Activated B cell treated with CpG ODN at 0.5 μM for 24 hours (primary cell): ENCODE measurements around the gene GJC2. TPM values are rescaled to one million over a fixed set of nuclear protein-coding genes. Genes with fewer than 3 reads are reported as not detected.
"Not testable (repeated sequence)": the region's sequence is repeated elsewhere in the genome, so short reads cannot be mapped to it uniquely, and the experiment has no call there.

Source experiments
- ATAC-seq: fragments of 200-7000 bp; cut with Tn5 transposase; one replicate; pipeline ENCODE4 v1.10.0; 2021; ENCODE audit warnings: low read depth, mild to moderate bottlenecking, moderate library complexity
- CTCF ChIA-PET: fragments of 350-600 bp; sonication (Branson Sonifier 250); formaldehyde crosslinking; loops from one replicate; lab custom pipeline; 2021; ENCODE audit warnings: antibody characterized with exemption; lab: Charles Lee
- POLR2A ChIA-PET: fragments of 350-600 bp; sonication (Branson Sonifier 250); formaldehyde crosslinking; loops from one replicate; lab custom pipeline; 2021; ENCODE audit warnings: antibody characterized with exemption; lab: Charles Lee
- DNase-seq: peaks from one replicate; pipeline ENCODE4 v3.0.0; 2022
- H3K27ac Mint-ChIP-seq: one replicate; pipeline ENCODE4 v1.8.0; 2020; ENCODE audit warnings: mixed read lengths
- H3K27me3 Mint-ChIP-seq: one replicate; pipeline ENCODE4 v1.8.0; 2021; ENCODE audit warnings: mixed read lengths
- H3K36me3 Mint-ChIP-seq: one replicate; pipeline ENCODE4 v1.8.0; 2021; ENCODE audit warnings: low read depth, mixed read lengths
- H3K4me1 Mint-ChIP-seq: one replicate; pipeline ENCODE4 v1.8.0; 2021; ENCODE audit warnings: mixed read lengths
- H3K4me3 Mint-ChIP-seq: one replicate; pipeline ENCODE4 v1.8.0; 2020; ENCODE audit warnings: mild to moderate bottlenecking, mixed read lengths
- H3K9me3 Mint-ChIP-seq: one replicate; pipeline ENCODE4 v1.8.0; 2020; ENCODE audit warnings: mixed read lengths
- CTCF ChIP-seq: fragments of 200-600 bp; IDR thresholded peaks from one replicate; pipeline ENCODE4 v1.8.0; 2022; ENCODE audit warnings: antibody characterized with exemption, mild to moderate bottlenecking
- intact Hi-C: fragments of 100-400 bp; cut with micrococcal nuclease; formaldehyde crosslinking; loops from one replicate; pipeline ENCODE4 v1.15.1; 2024
- total RNA-seq: library from RNA; stranded (reverse); gene quantifications from 2 replicates; pipeline ENCODE4 v1.2.3, GENCODE V29; 2022

Gene GJC2
- total RNA-seq, 1 donor from 2014 or later, result 0.35 TPM

GRCh38 chr1:228171221-228171891 is 21.6 kb downstream of the GJC2 start:
- no peak for TF ChIP-seq CTCF
- ATAC-seq, result no peak
- H3K4me3 Mint-ChIP-seq, result no peak overlapping the region
- H3K9me3 Mint-ChIP-seq, result no peaks in the 10 kb centered on the region
- POLR2A ChIA-PET, result interaction anchor here (0.6 kb wide), 1 partner anchor 9 kb away, joined by 5 read pairs; no protein-coding TSS in a partner anchor
- DNase-seq, result no peak
- H3K36me3 Mint-ChIP-seq, result peaks cover 20% of the 10 kb centered on the region
- intact Hi-C loops, result no loop called here
- CTCF ChIA-PET, result interaction anchor here (0.8 to 1.1 kb wide), 2 partner anchors 9 to 39 kb away, joined by 3 read pairs; no protein-coding TSS in a partner anchor
- no peaks in the 10 kb centered on the region for H3K27me3 Mint-ChIP-seq
- peaks cover 17% of the 10 kb centered on the region for H3K4me1 Mint-ChIP-seq
- H3K27ac Mint-ChIP-seq, result no peak overlapping the region

- H3K36me3 Mint-ChIP-seq, result peaks cover 22% of the 10 kb centered on the region
- DNase-seq, result no peak
- ATAC-seq, result no peak
- H3K27ac Mint-ChIP-seq, result no peak overlapping the region
- H3K27me3 Mint-ChIP-seq, result no peaks in the 10 kb centered on the region
- ChIA-PET CTCF (interaction anchor here (1.1 kb wide), 1 partner anchor 40 kb away, joined by 3 read pairs; no protein-coding TSS in a partner anchor), POLR2A (interaction anchor here (0.6 to 1.9 kb wide), 2 partner anchors 7 to 44 kb away, joined by 6 to 11 read pairs; partner anchors contain the start of gene IBA57)
- H3K4me3 Mint-ChIP-seq, result no peak overlapping the region
- H3K4me1 Mint-ChIP-seq, result peaks cover 7% of the 10 kb centered on the region
- intact Hi-C loops, result no loop called here
- TF ChIP-seq CTCF, result no peak
- H3K9me3 Mint-ChIP-seq, result no peaks in the 10 kb centered on the region
Measured at GRCh38 chr1:228172591-228173527, 23.1 kb downstream of the GJC2 start.

- H3K27ac Mint-ChIP-seq, H3K27me3 Mint-ChIP-seq, H3K4me3 Mint-ChIP-seq, CTCF ChIA-PET, DNase-seq, H3K4me1 Mint-ChIP-seq, H3K9me3 Mint-ChIP-seq: not testable (repeated sequence)
- POLR2A ChIA-PET, result interaction anchor here (1.9 kb wide), 1 partner anchor 8 kb away, joined by 11 read pairs; the partner anchor contains the start of gene IBA57
- peak; percentile 61 for ATAC-seq
- peaks cover 17% of the 10 kb centered on the region for H3K36me3 Mint-ChIP-seq
- intact Hi-C loops, result loop anchor here (1.0 to 2.0 kb wide), 4 partner anchors 8 to 385 kb away; partner anchors contain the start of genes GUK1 and MRPL55
Measured at GRCh38 chr1:228173528-228174481, 24.1 kb downstream of the GJC2 start.

GRCh38 chr1:228174482-228175315 is 25.0 kb downstream of the GJC2 start:
- peak; percentile 59 for ATAC-seq
- intact Hi-C loops, result loop anchor here (1.0 to 2.0 kb wide), 4 partner anchors 8 to 386 kb away; partner anchors contain the start of genes GUK1 and MRPL55

More at GRCh38 chr1:228174482-228175315, 25.0 kb downstream of the GJC2 start:
- H3K27me3 Mint-ChIP-seq, result no peaks in the 10 kb centered on the region
- CTCF ChIA-PET, result no interaction called here
- peaks cover 17% of the 10 kb centered on the region for H3K36me3 Mint-ChIP-seq
- no peak for TF ChIP-seq CTCF
- H3K4me3 Mint-ChIP-seq, result no peak overlapping the region
- H3K27ac Mint-ChIP-seq, result no peak overlapping the region
- peaks cover 6% of the 10 kb centered on the region for H3K4me1 Mint-ChIP-seq
- no peaks in the 10 kb centered on the region for H3K9me3 Mint-ChIP-seq
- POLR2A ChIA-PET, result interaction anchor here (0.5 to 1.9 kb wide), 2 partner anchors 9 to 39 kb away, joined by 3 to 11 read pairs; partner anchors contain the start of gene IBA57
- no peak for DNase-seq
